ENCODE data around the gene MEGF11. TPM values are rescaled to one million over a fixed set of nuclear protein-coding genes. Genes with fewer than 3 reads are reported as not detected.

MEGF11 gene
- total RNA-seq, 2 donors from 2014 or later, result not detected

- H3K27me3 ChIP-seq, result no peaks in the 10 kb centered on the region
- DNase-seq (ENCODE audit: low spot score), result no peak
- TF ChIP-seq, protein P1, sequence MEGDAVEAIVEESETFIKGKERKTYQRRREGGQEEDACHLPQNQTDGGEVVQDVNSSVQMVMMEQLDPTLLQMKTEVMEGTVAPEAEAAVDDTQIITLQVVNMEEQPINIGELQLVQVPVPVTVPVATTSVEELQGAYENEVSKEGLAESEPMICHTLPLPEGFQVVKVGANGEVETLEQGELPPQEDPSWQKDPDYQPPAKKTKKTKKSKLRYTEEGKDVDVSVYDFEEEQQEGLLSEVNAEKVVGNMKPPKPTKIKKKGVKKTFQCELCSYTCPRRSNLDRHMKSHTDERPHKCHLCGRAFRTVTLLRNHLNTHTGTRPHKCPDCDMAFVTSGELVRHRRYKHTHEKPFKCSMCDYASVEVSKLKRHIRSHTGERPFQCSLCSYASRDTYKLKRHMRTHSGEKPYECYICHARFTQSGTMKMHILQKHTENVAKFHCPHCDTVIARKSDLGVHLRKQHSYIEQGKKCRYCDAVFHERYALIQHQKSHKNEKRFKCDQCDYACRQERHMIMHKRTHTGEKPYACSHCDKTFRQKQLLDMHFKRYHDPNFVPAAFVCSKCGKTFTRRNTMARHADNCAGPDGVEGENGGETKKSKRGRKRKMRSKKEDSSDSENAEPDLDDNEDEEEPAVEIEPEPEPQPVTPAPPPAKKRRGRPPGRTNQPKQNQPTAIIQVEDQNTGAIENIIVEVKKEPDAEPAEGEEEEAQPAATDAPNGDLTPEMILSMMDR (IDR thresholded peaks at IDR 0.05), result no peak
- H3K4me3 ChIP-seq, result no peak overlapping the region
- no peaks in the 10 kb centered on the region for H3K36me3 ChIP-seq
- no peaks in the 10 kb centered on the region for H3K4me1 ChIP-seq
- no peaks in the 10 kb centered on the region for H3K9me3 ChIP-seq
- no peak overlapping the region for H3K27ac ChIP-seq
These were observed 263.1 kb downstream of the MEGF11 start for GRCh38 chr15:65990298-65990981.

DNA sequence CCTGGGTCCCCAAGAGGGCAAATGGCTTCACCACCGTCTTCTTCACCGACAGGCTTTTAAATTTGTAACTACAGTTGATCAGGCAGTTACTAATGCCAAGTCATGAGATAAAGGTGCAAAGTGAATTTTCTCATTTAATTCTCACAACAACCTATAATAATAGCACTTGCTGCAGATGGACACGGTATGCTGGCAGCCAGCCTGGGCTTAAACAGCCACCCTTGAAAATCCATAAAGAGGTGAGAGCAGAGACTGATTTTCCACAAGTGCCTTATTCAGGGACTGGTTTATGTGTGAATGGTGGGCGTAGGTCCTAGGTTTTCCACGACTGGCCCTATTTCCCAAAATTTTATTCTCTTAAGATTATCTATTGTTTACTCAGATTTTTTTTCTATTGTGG is 266.4 kb downstream of the MEGF11 start:
- Histone ChIP-seq H3K27me3 (peaks cover 0 to 3% of the 10 kb centered on the region in 2 donors), H3K4me1 (peaks cover 0 to 4% of the 10 kb centered on the region in 2 donors), H3K36me3 (no peaks in the 10 kb centered on the region), H3K9me3 (no peaks in the 10 kb centered on the region), H3K4me3 (no peak overlapping the region), H3K27ac (no peak overlapping the region)
- TF ChIP-seq, protein P1 (IDR thresholded peaks at IDR 0.05), result no peak
- no peak for DNase-seq (ENCODE audit: low spot score)

DNA sequence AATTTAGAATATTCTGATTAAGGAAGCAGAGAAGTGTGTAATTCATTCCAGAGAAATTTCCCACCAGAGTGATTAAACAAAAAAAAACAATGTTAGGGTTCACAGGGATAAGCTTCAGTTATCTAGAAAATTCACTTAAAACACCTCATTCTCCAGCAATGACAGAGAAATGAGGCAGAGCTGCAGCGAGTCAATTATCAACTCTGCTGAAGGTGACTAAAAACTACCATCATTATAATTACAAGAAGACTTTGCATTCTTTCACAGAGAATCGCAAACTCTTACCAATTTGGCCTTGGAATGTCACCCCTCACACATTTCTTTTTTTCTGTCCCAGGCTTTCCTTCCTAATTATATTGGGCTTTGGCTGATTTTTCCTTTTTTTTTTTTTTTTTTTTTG is 267.1 kb downstream of the MEGF11 start:
- TF ChIP-seq, protein P1 (IDR thresholded peaks at IDR 0.05), result no peak
- H3K9me3 ChIP-seq, result no peaks in the 10 kb centered on the region
- peaks cover 0 to 7% of the 10 kb centered on the region in 2 donors for H3K27me3 ChIP-seq
- H3K36me3 ChIP-seq, result no peaks in the 10 kb centered on the region
- no peak overlapping the region for H3K4me3 ChIP-seq
- no peak overlapping the region for H3K27ac ChIP-seq
- DNase-seq (ENCODE audit: low spot score), result no peak
- H3K4me1 ChIP-seq, result peaks cover 0 to 8% of the 10 kb centered on the region in 2 donors

- TF ChIP-seq, protein P1 (IDR thresholded peaks at IDR 0.05), result no peak
- H3K9me3 ChIP-seq, result no peaks in the 10 kb centered on the region
- no peak for DNase-seq (ENCODE audit: low spot score)
- peaks cover 0 to 8% of the 10 kb centered on the region in 2 donors for H3K4me1 ChIP-seq
- peaks cover 0 to 7% of the 10 kb centered on the region in 2 donors for H3K27me3 ChIP-seq
- H3K36me3 ChIP-seq, result no peaks in the 10 kb centered on the region
- no peak overlapping the region for H3K4me3 ChIP-seq
- H3K27ac ChIP-seq, result no peak overlapping the region
These were observed 268.2 kb downstream of the MEGF11 start for GRCh38 chr15:65985387-65985786.

DNA sequence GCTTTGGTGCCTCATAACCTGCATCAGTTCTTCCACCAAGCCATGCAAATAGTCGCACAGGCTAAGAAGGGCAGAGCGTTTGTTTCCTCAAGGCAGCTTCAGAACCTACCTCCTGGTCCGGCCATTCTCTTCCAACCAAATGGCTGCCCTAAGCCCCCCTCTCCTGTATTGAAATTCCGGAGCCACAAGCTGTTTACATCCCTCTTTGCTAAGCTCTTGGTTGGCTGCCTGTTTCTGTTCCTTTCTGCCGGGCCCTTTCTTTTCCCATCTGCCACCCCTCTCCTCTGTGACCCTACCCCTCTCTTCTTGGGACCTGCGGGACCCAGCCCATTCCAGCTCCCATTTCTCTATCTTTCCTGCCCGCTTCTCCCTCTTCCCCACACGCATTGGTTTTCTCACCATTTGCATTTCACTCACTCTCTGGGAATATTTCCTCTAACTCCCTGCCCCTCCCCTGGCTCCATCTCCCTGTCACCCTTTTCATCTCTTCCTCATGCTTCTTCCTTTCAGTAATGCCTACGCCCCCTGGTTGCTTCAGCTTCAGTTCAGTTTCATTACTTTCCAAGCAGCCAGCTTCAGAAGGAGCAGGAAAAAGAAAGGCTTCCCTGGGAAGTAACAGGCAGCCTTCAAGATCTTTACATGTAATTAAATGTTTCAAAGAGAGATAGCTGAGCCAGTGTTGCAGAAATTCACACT is 270.8 kb downstream of the MEGF11 start:
- peaks cover 0 to 7% of the 10 kb centered on the region in 2 donors for H3K27me3 ChIP-seq
- no peaks in the 10 kb centered on the region for H3K9me3 ChIP-seq
- no peak overlapping the region for H3K4me3 ChIP-seq
- no peak for DNase-seq (ENCODE audit: low spot score)
- TF ChIP-seq, protein P1 (IDR thresholded peaks at IDR 0.05), result no peak
- H3K4me1 ChIP-seq, result peaks cover 0 to 8% of the 10 kb centered on the region in 2 donors
- no peaks in the 10 kb centered on the region for H3K36me3 ChIP-seq
- H3K27ac ChIP-seq, result no peak overlapping the region

Measured in right atrium auricular region (tissue), 2 donors.